DMS 273 (cell line): ENCODE results near the gene EPN1.

Experiments
- DNase-seq: peaks from one replicate; lab custom pipeline; 2025; ENCODE audit not compliant: unreplicated experiment; lab: John Stamatoyannopoulos, UW

Gene EPN1

GRCh38 chr19:55646889-55647731 is 27.9 kb upstream of the EPN1 start:
- DNase-seq: peak; percentile 78

- peak; percentile 94 for DNase-seq
These were observed 27.1 kb upstream of the EPN1 start, which contains the start of gene CCDC106 for GRCh38 chr19:55647732-55648584. Gene CCDC106 (plus strand): TSS chr19:55648212. CDS start chr19:55649047, 835 bp downstream.

GRCh38 chr19:55648585-55649267 is 26.3 kb upstream of the EPN1 start:
- DNase-seq: peak; percentile 46

- DNase-seq: no peak
These were observed 25.5 kb upstream of the EPN1 start for GRCh38 chr19:55649268-55650125.

GRCh38 chr19:55650126-55650557 is 24.9 kb upstream of the EPN1 start:
- DNase-seq: no peak

GRCh38 chr19:55650602-55651230 is 24.3 kb upstream of the EPN1 start:
- no peak for DNase-seq

- no peak for DNase-seq
These were observed 23.8 kb upstream of the EPN1 start for GRCh38 chr19:55651236-55651635.

GRCh38 chr19:55652311-55653128 is 22.5 kb upstream of the EPN1 start:
- no peak for DNase-seq

- peak; percentile 99 for DNase-seq
These were observed 21.2 kb upstream of the EPN1 start for GRCh38 chr19:55653651-55654322.

- peak; percentile 100 for DNase-seq
These were observed 20.6 kb upstream of the EPN1 start for GRCh38 chr19:55654323-55654867.

GRCh38 chr19:55654868-55655647 is 20.0 kb upstream of the EPN1 start, which contains the start of gene U2AF2:
Gene U2AF2 (plus strand): TSS chr19:55655035. CDS start chr19:55655105, 70 bp downstream.
- DNase-seq: peak; percentile 98

- no peak for DNase-seq
These were observed 19.4 kb upstream of the EPN1 start for GRCh38 chr19:55655648-55656040.

- peak; percentile 42 for DNase-seq
These were observed 18.5 kb upstream of the EPN1 start for GRCh38 chr19:55656552-55656951.

GRCh38 chr19:55656988-55657747 is 17.9 kb upstream of the EPN1 start:
- peak; percentile 50 for DNase-seq

- DNase-seq: no peak
These were observed 16.1 kb upstream of the EPN1 start for GRCh38 chr19:55658846-55659459.

- no peak for DNase-seq
These were observed 15.2 kb upstream of the EPN1 start for GRCh38 chr19:55659822-55660221.
